Ovary (tissue), 3 donors: ENCODE data around the gene TTC29.

Experiments used
- POLR2A ChIP-seq: fragments of 450-650 bp; IDR thresholded peaks from one replicate; pipeline ENCODE4 v1.6.1; 2017; ENCODE audit warnings: antibody characterized with exemption, mild to moderate bottlenecking, moderate library complexity
- TF ChIP-seq, protein P1 (sequence below), 3 donors: fragments of 450-650 bp in 2 of 3; fragments of 200-600 bp in 1 of 3; IDR thresholded peaks; one replicate each; pipeline versions ENCODE4 v1.5.1 to v1.8.0; 2016 to 2022; ENCODE audit warnings: antibody characterized with exemption in 3 of 3, mild to moderate bottlenecking in 1 of 3
- donor health status: DM: no; HTN: no; CAD: no.

DNA sequence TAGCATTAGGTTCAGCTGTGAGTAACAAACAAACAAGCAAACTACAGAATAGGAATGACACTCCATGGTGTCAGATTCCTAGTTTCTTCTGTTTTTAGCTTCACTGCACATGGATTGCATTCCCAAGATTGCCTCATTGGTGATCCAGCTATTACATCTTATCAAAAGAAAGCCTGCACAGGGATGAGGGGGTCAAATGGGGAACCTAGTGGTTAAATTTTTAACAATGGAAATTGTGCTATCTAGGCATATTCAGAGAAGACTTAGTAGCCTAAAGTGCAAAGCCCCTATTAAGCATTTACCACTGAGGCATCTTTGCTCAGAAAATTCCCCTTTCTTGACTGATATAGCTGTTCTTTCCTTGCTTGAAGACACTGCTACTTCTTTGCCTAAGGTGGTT is 3.9 kb upstream of the TTC29 start:
- TF ChIP-seq, protein P1, sequence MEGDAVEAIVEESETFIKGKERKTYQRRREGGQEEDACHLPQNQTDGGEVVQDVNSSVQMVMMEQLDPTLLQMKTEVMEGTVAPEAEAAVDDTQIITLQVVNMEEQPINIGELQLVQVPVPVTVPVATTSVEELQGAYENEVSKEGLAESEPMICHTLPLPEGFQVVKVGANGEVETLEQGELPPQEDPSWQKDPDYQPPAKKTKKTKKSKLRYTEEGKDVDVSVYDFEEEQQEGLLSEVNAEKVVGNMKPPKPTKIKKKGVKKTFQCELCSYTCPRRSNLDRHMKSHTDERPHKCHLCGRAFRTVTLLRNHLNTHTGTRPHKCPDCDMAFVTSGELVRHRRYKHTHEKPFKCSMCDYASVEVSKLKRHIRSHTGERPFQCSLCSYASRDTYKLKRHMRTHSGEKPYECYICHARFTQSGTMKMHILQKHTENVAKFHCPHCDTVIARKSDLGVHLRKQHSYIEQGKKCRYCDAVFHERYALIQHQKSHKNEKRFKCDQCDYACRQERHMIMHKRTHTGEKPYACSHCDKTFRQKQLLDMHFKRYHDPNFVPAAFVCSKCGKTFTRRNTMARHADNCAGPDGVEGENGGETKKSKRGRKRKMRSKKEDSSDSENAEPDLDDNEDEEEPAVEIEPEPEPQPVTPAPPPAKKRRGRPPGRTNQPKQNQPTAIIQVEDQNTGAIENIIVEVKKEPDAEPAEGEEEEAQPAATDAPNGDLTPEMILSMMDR (IDR thresholded peaks at IDR 0.05), result no peak
- TF ChIP-seq POLR2A, result no peak
